H9 (cell line): ENCODE data around the gene CCDC57. TPM values are rescaled to one million over a fixed set of nuclear protein-coding genes. Genes with fewer than 3 reads are reported as not detected.

ENCODE experiments used
- DNase-seq: peaks from one replicate; pipeline ENCODE4 v3.0.0-alpha.2; 2017
- H2AFZ ChIP-seq: one replicate; pipeline ENCODE4 v1.6.1; 2013; ENCODE audit warnings: mild to moderate bottlenecking, low read length, control low read depth, moderate library complexity
- H2AK5ac ChIP-seq: 2 replicates; pipeline ENCODE4 v1.6.1; 2013; ENCODE audit warnings: low read length, control low read depth, mixed read lengths; ENCODE audit not compliant: insufficient read length
- H2BK120ac ChIP-seq: one replicate; pipeline ENCODE4 v1.6.1; 2013; ENCODE audit warnings: low read depth, mild to moderate bottlenecking, low read length, control low read depth, inconsistent platforms; ENCODE audit not compliant: poor library complexity, severe bottlenecking
- H2BK12ac ChIP-seq: 2 replicates; pipeline ENCODE4 v1.6.1; 2013; ENCODE audit warnings: low read length, control low read depth, mixed read lengths, low read depth; ENCODE audit not compliant: insufficient read length
- H2BK15ac ChIP-seq: 2 replicates; pipeline ENCODE4 v1.6.1; 2013; ENCODE audit warnings: low read depth, low read length, control low read depth
- H2BK20ac ChIP-seq: one replicate; pipeline ENCODE4 v1.6.1; 2013; ENCODE audit warnings: low read depth, mild to moderate bottlenecking, low read length, control low read depth, inconsistent platforms; ENCODE audit not compliant: poor library complexity, severe bottlenecking
- H2BK5ac ChIP-seq: 2 replicates; pipeline ENCODE4 v1.6.1; 2013; ENCODE audit warnings: low read length, control low read depth, mixed read lengths; ENCODE audit not compliant: insufficient read length
- H3K14ac ChIP-seq: 2 replicates; pipeline ENCODE4 v1.6.1; 2013; ENCODE audit warnings: low read length, control low read depth; ENCODE audit not compliant: insufficient read depth
- H3K18ac ChIP-seq: 2 replicates; pipeline ENCODE4 v1.6.1; 2013; ENCODE audit warnings: low read depth, mild to moderate bottlenecking, mixed read lengths, low read length, control low read depth; ENCODE audit not compliant: insufficient read length
- H3K23ac ChIP-seq: 2 replicates; pipeline ENCODE4 v1.6.1; 2013; ENCODE audit warnings: low read length, control low read depth, mixed read lengths, low read depth; ENCODE audit not compliant: insufficient read length
- H3K23me2 ChIP-seq: 2 replicates; pipeline ENCODE4 v1.6.1; 2013; ENCODE audit warnings: low read depth, mild to moderate bottlenecking, mixed read lengths, low read length, control low read depth; ENCODE audit not compliant: insufficient read length, poor library complexity, severe bottlenecking
- H3K27ac ChIP-seq: 2 replicates; pipeline ENCODE4 v1.5.1; 2013; ENCODE audit warnings: low read length, control low read depth, mixed read lengths, low read depth; ENCODE audit not compliant: insufficient read length
- H3K27me3 ChIP-seq: 2 replicates; pipeline ENCODE4 v1.6.1; 2013; ENCODE audit warnings: low read length, control low read depth, inconsistent platforms; ENCODE audit not compliant: insufficient read depth
- H3K4ac ChIP-seq: 2 replicates; pipeline ENCODE4 v1.6.1; 2013; ENCODE audit warnings: low read depth, mild to moderate bottlenecking, control low read depth, inconsistent platforms, low read length, moderate library complexity
- H3K4me1 ChIP-seq: 2 replicates; pipeline ENCODE4 v1.6.1; 2013; ENCODE audit warnings: low read length, control low read depth, inconsistent platforms; ENCODE audit not compliant: insufficient read depth
- H3K4me2 ChIP-seq: 2 replicates; pipeline ENCODE4 v1.6.1; 2013; ENCODE audit warnings: low read length, control low read depth, mixed read lengths; ENCODE audit not compliant: insufficient read length, insufficient read depth
- H3K56ac ChIP-seq: 2 replicates; pipeline ENCODE4 v1.6.1; 2013; ENCODE audit warnings: low read depth, mild to moderate bottlenecking, mixed read lengths, low read length, control low read depth; ENCODE audit not compliant: insufficient read length
- H3K79me1 ChIP-seq: 2 replicates; pipeline ENCODE4 v1.6.1; 2013; ENCODE audit warnings: low read depth, mild to moderate bottlenecking, moderate library complexity, low read length, control low read depth, inconsistent platforms; ENCODE audit not compliant: insufficient read depth, poor library complexity, severe bottlenecking
- H3K79me2 ChIP-seq: 2 replicates; pipeline ENCODE4 v1.6.1; 2013; ENCODE audit warnings: low read length, control low read depth, inconsistent platforms; ENCODE audit not compliant: insufficient read depth
- H3K9ac ChIP-seq: 2 replicates; pipeline ENCODE4 v1.6.1; 2013; ENCODE audit warnings: low read length, control low read depth, mixed read lengths; ENCODE audit not compliant: insufficient read length; ENCODE audit errors: extremely low read depth
- H3K9me3 ChIP-seq: one replicate; pipeline ENCODE4 v1.6.1; 2013; ENCODE audit warnings: low read depth, low read length, inconsistent platforms; ENCODE audit not compliant: control insufficient read depth
- H3T11ph ChIP-seq: one replicate; pipeline ENCODE4 v1.6.1; 2013; ENCODE audit warnings: mild to moderate bottlenecking, low read length, control low read depth, inconsistent platforms
- H4K20me1 ChIP-seq: one replicate; pipeline ENCODE4 v1.6.1; 2013; ENCODE audit not compliant: control insufficient read depth, insufficient read length, insufficient read depth
- H4K5ac ChIP-seq: 2 replicates; pipeline ENCODE4 v1.6.1; 2013; ENCODE audit warnings: low read depth, mild to moderate bottlenecking, mixed read lengths, low read length, control low read depth; ENCODE audit not compliant: insufficient read length
- H4K8ac ChIP-seq: replicated peaks from 2 replicates; pipeline ENCODE4 v1.6.1; 2013; ENCODE audit warnings: low read length, control low read depth, mixed read lengths, low read depth; ENCODE audit not compliant: insufficient read length
- H4K91ac ChIP-seq: 2 replicates; pipeline ENCODE4 v1.6.1; 2013; ENCODE audit warnings: low read depth, mild to moderate bottlenecking, moderate library complexity, mixed read lengths, low read length, control low read depth; ENCODE audit not compliant: insufficient read length
- H3K27ac Mint-ChIP-seq, 3 experiments: 2 replicates in 2 of 3; 3 replicates in 1 of 3; pipeline ENCODE4 v1.8.0; 2020 to 2021; ENCODE audit warnings: mixed read lengths in 3 of 3, mild to moderate bottlenecking in 1 of 3, moderate library complexity in 1 of 3
- H3K27me3 Mint-ChIP-seq: 2 replicates; pipeline ENCODE4 v1.8.0; 2021; ENCODE audit warnings: low read depth, mild to moderate bottlenecking, moderate library complexity, mixed read lengths
- H3K36me3 Mint-ChIP-seq, 3 experiments: 2 replicates in 2 of 3; 3 replicates in 1 of 3; pipeline ENCODE4 v1.8.0; 2020 to 2021; ENCODE audit warnings: low read depth in 3 of 3, mixed read lengths in 3 of 3; ENCODE audit not compliant: insufficient read depth in 1 of 3
- H3K4me1 Mint-ChIP-seq, 2 experiments: 2 replicates each; pipeline ENCODE4 v1.8.0; 2020; ENCODE audit warnings: mixed read lengths in 2 of 2
- H3K4me3 Mint-ChIP-seq, 2 experiments: 2 replicates in 1 of 2; 3 replicates in 1 of 2; pipeline ENCODE4 v1.8.0; 2020 to 2021; ENCODE audit warnings: mild to moderate bottlenecking in 2 of 2, mixed read lengths in 2 of 2, moderate library complexity in 1 of 2
- H3K9me3 Mint-ChIP-seq, 2 experiments: 2 replicates in 1 of 2; 3 replicates in 1 of 2; pipeline ENCODE4 v1.8.0; 2020; ENCODE audit warnings: mild to moderate bottlenecking in 2 of 2, mixed read lengths in 2 of 2, moderate library complexity in 1 of 2
- WGBS: extraction: QIAGEN DNeasy Blood & Tissue Kit; methylation state at CpG from one replicate; pipeline ENCODE4 v1.1.7; 2013; ENCODE audit warnings: missing lambda C conversion rate, low lambda C conversion rate, mixed read lengths; ENCODE audit not compliant: insufficient read length; ENCODE audit errors: extremely low coverage; 5-methylcytosine and 5-hydroxymethylcytosine counted together
- total RNA-seq: library from RNA; stranded (reverse); gene quantifications from 2 replicates; pipeline ENCODE4 v1.2.1, GENCODE V29; 2021
- TF ChIP-seq, protein P1 (sequence below): fragments of 200-600 bp; sonication (generic); conservative IDR thresholded peaks from 3 replicates; pipeline ENCODE4 v1.8.0; 2021; ENCODE audit warnings: antibody characterized with exemption, mild to moderate bottlenecking

The CCDC57 gene
- total RNA-seq, 1 experiment from 2014 or later, result 11.0 TPM

DNA sequence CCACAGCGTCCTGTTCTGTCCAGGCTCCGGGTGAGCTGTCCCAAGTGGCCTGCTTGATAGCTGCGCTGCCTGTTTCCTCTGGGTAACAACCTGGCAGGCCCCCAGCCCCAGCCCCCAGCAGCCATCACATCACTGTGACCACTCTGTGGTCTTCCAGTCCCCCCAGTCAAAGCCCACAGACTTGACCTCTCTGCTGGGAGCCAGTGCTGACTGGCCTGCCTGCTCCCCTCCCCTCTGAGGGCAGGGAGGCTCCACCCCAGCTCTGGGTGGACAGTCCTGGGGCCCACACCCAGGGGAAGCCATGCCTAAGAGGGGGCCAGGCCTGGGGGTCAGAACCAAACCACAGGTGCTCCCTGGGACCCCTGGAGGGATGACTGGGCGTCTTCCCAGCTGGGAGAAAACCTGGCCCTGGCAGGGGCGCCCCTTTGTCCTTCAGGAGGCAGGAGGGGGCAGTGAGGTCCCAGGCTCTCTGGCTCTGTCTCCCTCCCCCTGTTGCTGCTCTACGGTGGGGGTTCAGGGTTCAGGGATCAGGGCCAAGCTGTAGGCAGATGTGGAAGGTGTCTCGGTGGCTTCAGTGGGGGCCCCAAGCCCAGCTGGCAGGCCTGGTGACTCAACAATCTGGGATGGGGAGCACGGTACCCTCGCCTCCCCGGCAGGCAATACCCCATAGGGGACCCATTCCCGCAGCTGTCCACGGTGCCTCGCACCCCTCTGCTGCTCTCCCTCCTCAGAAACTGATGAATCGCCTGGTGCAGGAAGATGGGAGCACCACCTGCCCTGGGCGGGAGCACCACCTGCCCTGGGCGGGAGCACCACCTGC lies 14.4 kb upstream of the CCDC57 start:
- Mint-ChIP-seq H3K27me3 (peaks cover 57% of the 10 kb centered on the region), H3K27ac (no peak overlapping the region), H3K4me3 (no peak overlapping the region; a peak in 1 of 5 replicates), H3K9me3 (0 out of 5 replicates have a peak, but pooled peaks cover 0 to 3% of the 10 kb centered on the region in 2 experiments), H3K36me3 (no peaks in the 10 kb centered on the region; a peak in 1 of 7 replicates), H3K4me1 (peaks cover 2 to 4% of the 10 kb centered on the region in 2 experiments; a peak in 3 of 4 replicates)
- Histone ChIP-seq H3K9me3 (no peaks in the 10 kb centered on the region), H3K23me2 (peaks cover 11% of the 10 kb centered on the region), H3K4ac (no peak overlapping the region), H3K4me1 (no peaks in the 10 kb centered on the region), H2AK5ac (no peak overlapping the region), H3K27ac (no peak overlapping the region), H3T11ph (no peak overlapping the region), H3K14ac (no peak overlapping the region), H2AFZ (no peak overlapping the region), H4K91ac (no peak overlapping the region), H3K56ac (no peak overlapping the region), H3K79me1 (no peaks in the 10 kb centered on the region), H4K5ac (no peak overlapping the region), H3K27me3 (peaks cover 22% of the 10 kb centered on the region; the same call in 1 of the 2 replicates), H3K18ac (no peak overlapping the region), H3K23ac (no peak overlapping the region), H2BK120ac (no peak overlapping the region), H3K9ac (no peak overlapping the region), H3K79me2 (no peaks in the 10 kb centered on the region), H4K20me1 (peaks cover 2% of the 10 kb centered on the region), H2BK20ac (no peak overlapping the region), H3K4me2 (no peak overlapping the region), H2BK15ac (no peak overlapping the region), H2BK5ac (no peak overlapping the region), H2BK12ac (no peak overlapping the region), H4K8ac (no peak overlapping the region)
- WGBS, result no CpG with 5 or more reads among the region's 16 CpGs
- no peak for DNase-seq
- TF ChIP-seq, protein P1, sequence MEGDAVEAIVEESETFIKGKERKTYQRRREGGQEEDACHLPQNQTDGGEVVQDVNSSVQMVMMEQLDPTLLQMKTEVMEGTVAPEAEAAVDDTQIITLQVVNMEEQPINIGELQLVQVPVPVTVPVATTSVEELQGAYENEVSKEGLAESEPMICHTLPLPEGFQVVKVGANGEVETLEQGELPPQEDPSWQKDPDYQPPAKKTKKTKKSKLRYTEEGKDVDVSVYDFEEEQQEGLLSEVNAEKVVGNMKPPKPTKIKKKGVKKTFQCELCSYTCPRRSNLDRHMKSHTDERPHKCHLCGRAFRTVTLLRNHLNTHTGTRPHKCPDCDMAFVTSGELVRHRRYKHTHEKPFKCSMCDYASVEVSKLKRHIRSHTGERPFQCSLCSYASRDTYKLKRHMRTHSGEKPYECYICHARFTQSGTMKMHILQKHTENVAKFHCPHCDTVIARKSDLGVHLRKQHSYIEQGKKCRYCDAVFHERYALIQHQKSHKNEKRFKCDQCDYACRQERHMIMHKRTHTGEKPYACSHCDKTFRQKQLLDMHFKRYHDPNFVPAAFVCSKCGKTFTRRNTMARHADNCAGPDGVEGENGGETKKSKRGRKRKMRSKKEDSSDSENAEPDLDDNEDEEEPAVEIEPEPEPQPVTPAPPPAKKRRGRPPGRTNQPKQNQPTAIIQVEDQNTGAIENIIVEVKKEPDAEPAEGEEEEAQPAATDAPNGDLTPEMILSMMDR, result no peak
